ENCODE results near the gene ZNF853.

The ZNF853 gene

GRCh38 chr7:6637544-6638229, 22.3 kb downstream of the ZNF853 start:
- DNase-seq = no peak

GRCh38 chr7:6639032-6639431, 23.6 kb downstream of the ZNF853 start:
- DNase-seq = no peak

- no peak for DNase-seq
Observed at GRCh38 chr7:6639627-6640026, 24.2 kb downstream of the ZNF853 start.

- peak; percentile 58 for DNase-seq
Observed at GRCh38 chr7:6640246-6640721, 24.9 kb downstream of the ZNF853 start.

GRCh38 chr7:6641305-6642035, 26.1 kb downstream of the ZNF853 start:
- DNase-seq = no peak

GRCh38 chr7:6642239-6642839, 26.9 kb downstream of the ZNF853 start:
- DNase-seq = no peak

GRCh38 chr7:6642861-6643640, 27.6 kb downstream of the ZNF853 start:
- DNase-seq = no peak

DNA sequence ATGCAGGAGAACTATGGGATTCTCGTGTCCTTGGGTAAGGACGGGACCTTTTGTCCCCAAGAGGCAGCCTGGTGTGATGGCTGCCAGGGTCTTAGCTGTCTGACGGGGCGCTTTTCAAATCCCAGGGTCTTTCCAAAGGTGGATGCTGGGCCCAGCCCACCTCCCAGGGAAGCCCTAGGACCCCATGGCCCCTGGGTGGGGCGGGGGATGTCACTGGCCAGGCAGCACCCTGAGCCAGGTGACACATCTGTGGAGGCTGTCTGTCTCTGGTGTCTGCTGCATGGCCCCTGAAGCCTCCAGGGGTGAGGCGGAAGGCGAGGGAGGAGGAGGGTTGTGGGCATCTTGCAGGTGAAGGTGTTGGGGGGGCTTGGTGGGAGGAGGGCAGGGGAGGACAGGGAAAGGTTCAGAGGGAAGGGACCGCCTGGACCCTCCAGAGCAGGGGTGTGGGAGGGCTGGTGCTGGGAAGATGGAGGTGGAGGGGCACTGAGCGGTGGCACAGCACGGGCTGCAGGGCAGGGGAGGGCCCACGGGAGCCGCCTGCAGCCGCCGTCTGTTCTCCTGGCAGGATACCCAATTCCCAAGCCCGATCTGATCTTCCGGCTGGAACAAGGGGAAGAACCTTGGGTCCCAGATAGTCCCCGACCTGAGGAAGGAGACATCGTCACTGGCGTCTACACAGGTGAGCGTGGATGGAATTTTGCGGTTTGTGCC, 28.7 kb downstream of the ZNF853 start:
- DNase-seq = no peak

- no peak for DNase-seq
Observed at GRCh38 chr7:6644728-6645127, 29.3 kb downstream of the ZNF853 start.

DNA sequence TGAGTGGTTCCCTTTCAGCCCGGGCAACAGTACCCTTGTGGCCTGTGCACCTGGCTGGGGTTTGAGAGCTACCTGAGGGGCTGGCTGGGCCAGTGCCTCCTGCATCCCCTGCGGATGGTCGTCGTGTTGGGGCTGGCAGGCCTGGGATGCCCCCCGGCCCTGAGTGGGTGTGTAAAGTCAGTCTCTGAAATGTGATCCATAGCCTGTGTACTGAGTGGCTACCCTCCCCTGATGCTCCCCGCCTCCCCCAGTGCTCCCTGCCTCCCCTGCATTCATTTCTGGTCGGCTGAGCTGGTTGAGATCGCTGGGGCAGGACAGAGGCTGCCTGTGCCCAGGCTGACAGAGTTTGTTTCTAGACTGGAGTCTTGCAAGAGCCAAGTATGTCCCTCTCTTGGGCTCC, 31.1 kb downstream of the ZNF853 start:
- DNase-seq = no peak

- DNase-seq = no peak
Observed at GRCh38 chr7:6647080-6647479, 31.7 kb downstream of the ZNF853 start.

DNA sequence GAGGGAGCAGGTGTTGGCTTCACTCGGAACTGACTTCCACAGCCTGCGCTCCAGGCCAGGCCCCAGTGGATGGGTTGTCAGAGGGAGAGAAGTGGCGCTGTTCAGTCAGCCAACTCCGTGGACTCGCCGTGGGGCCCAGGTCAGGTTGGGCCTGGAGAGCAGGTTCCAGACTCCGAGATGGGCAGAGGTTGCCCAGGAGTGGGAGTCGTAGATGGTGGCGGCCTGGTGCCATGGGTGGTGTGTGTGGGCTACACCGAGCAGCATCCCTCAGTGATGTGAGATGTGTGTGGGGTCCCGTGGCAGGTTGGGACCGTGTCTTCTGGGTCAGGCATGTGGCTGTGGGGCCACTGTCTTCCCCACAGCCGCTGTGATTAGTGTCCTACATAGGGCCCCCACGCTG, 32.1 kb downstream of the ZNF853 start:
- DNase-seq = no peak

GRCh38 chr7:6648066-6648814, 32.8 kb downstream of the ZNF853 start:
- DNase-seq = no peak

GRCh38 chr7:6648815-6649104, 33.4 kb downstream of the ZNF853 start:
- no peak for DNase-seq

GRCh38 chr7:6649241-6649961, 34.0 kb downstream of the ZNF853 start:
- no peak for DNase-seq

DNA sequence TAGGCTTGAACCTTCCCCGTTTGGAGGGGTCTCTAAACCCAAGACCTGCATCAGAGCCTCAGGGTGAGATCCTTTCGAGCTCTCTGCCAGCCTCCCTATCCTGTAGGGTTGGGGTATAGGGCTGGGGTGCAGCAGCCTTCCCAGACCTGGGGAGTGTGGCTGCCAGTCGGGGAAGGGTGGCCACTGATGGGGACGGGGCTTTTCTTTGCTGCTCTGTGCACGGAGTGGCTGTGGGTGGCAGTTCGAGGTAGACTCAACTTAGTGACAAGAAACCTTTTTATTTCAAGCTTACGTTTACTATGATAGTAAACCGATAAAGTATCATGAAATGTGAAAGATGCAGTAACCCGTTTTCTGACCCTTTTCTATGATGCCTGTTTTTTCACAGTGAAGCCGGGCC, 34.7 kb downstream of the ZNF853 start:
- no peak for DNase-seq

DNA sequence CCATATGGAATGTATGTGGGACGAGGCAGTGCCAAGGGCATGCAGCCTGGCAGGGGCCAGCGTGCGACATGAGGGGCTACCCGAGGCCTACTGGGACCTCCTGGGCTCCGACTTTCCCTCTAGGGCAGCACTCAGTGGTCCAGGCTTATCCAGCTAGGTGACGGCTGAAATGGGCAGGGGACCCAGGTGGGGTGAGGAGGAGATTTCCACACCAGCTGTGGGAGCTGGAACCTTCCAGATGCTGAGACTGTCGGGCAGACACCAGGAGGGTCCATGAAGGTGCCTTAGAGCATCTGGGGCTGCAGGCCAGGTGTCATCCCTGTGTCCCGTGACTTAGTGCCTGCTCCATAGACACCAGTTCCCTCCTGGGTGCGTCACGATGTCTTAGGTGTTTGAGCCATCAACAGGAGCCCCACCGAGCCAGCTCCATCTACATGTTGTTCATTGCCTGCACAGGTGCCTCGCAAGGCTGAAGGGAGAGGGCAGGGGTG, 35.2 kb downstream of the ZNF853 start:
- no peak for DNase-seq

DNA sequence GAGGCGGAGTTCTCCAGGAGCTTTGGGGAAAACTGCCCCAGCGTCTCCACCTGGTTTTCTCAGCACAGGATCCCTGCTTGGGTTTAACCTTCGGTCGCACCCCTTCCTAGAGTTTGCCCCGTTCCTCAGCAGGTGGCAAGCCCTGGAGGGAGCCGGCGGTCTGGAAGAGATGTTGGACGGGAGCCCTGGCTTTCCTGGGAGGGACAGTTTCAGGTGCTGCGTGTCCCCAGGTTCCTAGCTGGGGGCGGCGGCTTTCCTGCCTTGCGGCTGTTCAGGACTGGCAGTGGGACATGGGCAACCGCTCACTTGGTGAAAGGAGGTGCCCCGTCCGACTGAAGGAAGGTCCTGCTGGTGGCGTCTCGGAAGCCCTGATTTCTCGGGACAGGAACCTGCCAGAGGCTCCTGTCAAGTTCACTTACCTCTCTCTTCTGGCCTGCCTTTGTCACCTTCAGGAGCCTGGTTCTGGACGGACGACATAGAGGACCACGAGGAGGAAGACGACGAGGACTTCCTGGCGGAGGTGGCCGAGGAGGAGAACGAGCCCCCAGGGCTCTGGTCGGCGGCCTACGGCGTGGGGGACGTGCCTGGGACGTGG, 36.5 kb downstream of the ZNF853 start:
- DNase-seq = no peak

- DNase-seq = no peak
Observed at GRCh38 chr7:6652446-6653011, 37.1 kb downstream of the ZNF853 start.

Data from NCI-H1048 (cell line).